ENCODE results near the gene SLC1A2. TPM values are rescaled to one million over a fixed set of nuclear protein-coding genes. Genes with fewer than 3 reads are reported as not detected.

The SLC1A2 gene
- total RNA-seq, 1 experiment from 2014 or later, result 0.11 TPM

DNA sequence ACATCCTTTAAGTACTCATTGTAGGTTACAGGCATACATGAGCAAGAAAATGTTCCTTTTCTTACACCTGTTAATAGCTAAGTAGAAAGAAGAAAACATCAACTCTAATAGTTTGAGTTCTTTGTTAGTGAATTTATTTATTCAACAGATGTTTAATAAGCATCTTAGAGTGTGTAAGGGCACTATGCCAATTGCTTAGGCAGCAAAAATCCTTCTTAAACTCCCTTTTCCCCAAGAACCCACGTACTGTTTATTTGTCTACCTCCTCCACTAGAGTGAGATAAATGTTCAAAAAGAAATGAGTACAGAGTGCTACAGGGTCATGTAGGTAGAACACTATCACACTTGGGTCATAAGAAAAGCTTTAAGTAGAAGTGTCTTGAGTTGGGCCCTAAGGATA lies 149.0 kb downstream of the SLC1A2 start:
- CTCF ChIA-PET, result no interaction called here
- DNase-seq (ENCODE audit: low spot score), result no peak
- POLR2A ChIA-PET (ENCODE audit: low non-redundant PET), result no interaction called here
- no peaks in the 10 kb centered on the region for H3K9me3 ChIP-seq (ENCODE audit: low read depth, low read length, poor library complexity, severe bottlenecking)
- TF ChIP-seq CTCF (conservative IDR thresholded peaks at IDR 0.05; ENCODE audit: low read depth, low read length) (no peak), EZH2 (IDR thresholded peaks at IDR 0.05; ENCODE audit: borderline replicate concordance, low read depth, low read length, poor library complexity, severe bottlenecking) (no peak)
- no peak overlapping the region for H3K4me3 ChIP-seq (ENCODE audit: low read depth, low read length, poor library complexity, severe bottlenecking)
- H3K27me3 ChIP-seq (replicated peaks; ENCODE audit: insufficient read depth, low read depth, low read length, poor library complexity), result peaks cover 41% of the 10 kb centered on the region
- peaks cover 6% of the 10 kb centered on the region for H3K4me1 ChIP-seq (ENCODE audit: insufficient read depth, low read length, poor library complexity, severe bottlenecking)
- intact Hi-C loops (cut with micrococcal nuclease; ENCODE audit: unreplicated experiment), result no loop called here
- H3K36me3 ChIP-seq (ENCODE audit: insufficient read depth, low read length, poor library complexity, severe bottlenecking), result no peaks in the 10 kb centered on the region
- no TSS peak for BruUV-seq (replicated peaks)
- no peak overlapping the region for H3K27ac ChIP-seq (ENCODE audit: low read depth, low read length, poor library complexity, severe bottlenecking)

GRCh38 chr11:35267504-35267903 lies 151.9 kb downstream of the SLC1A2 start:
- TF ChIP-seq CTCF (conservative IDR thresholded peaks at IDR 0.05; ENCODE audit: low read depth, low read length) (no peak), EZH2 (IDR thresholded peaks at IDR 0.05; ENCODE audit: borderline replicate concordance, low read depth, low read length, poor library complexity, severe bottlenecking) (no peak)
- no TSS peak for BruUV-seq (replicated peaks)
- H3K36me3 ChIP-seq (ENCODE audit: insufficient read depth, low read length, poor library complexity, severe bottlenecking), result no peaks in the 10 kb centered on the region
- no peak for DNase-seq (ENCODE audit: low spot score)
- peaks cover 39% of the 10 kb centered on the region for H3K27me3 ChIP-seq (replicated peaks; ENCODE audit: insufficient read depth, low read depth, low read length, poor library complexity)
- ChIA-PET CTCF (interaction anchor here (0.6 kb wide), 1 partner anchor 477 kb away, joined by 6 read pairs; no protein-coding TSS in a partner anchor), POLR2A (ENCODE audit: low non-redundant PET) (no interaction called here)
- no peak overlapping the region for H3K27ac ChIP-seq (ENCODE audit: low read depth, low read length, poor library complexity, severe bottlenecking)
- intact Hi-C loops (cut with micrococcal nuclease; ENCODE audit: unreplicated experiment), result no loop called here
- no peaks in the 10 kb centered on the region for H3K9me3 ChIP-seq (ENCODE audit: low read depth, low read length, poor library complexity, severe bottlenecking)
- no peaks in the 10 kb centered on the region for H3K4me1 ChIP-seq (ENCODE audit: insufficient read depth, low read length, poor library complexity, severe bottlenecking)
- no peak overlapping the region for H3K4me3 ChIP-seq (ENCODE audit: low read depth, low read length, poor library complexity, severe bottlenecking)

- ChIA-PET CTCF (no interaction called here), POLR2A (ENCODE audit: low non-redundant PET) (no interaction called here)
- H3K4me1 ChIP-seq (ENCODE audit: insufficient read depth, low read length, poor library complexity, severe bottlenecking), result no peaks in the 10 kb centered on the region
- peaks cover 55% of the 10 kb centered on the region for H3K27me3 ChIP-seq (replicated peaks; ENCODE audit: insufficient read depth, low read depth, low read length, poor library complexity)
- BruUV-seq (replicated peaks), result no TSS peak
- no peak for DNase-seq (ENCODE audit: low spot score)
- no peaks in the 10 kb centered on the region for H3K9me3 ChIP-seq (ENCODE audit: low read depth, low read length, poor library complexity, severe bottlenecking)
- intact Hi-C loops (cut with micrococcal nuclease; ENCODE audit: unreplicated experiment), result no loop called here
- H3K27ac ChIP-seq (ENCODE audit: low read depth, low read length, poor library complexity, severe bottlenecking), result no peak overlapping the region
- no peaks in the 10 kb centered on the region for H3K36me3 ChIP-seq (ENCODE audit: insufficient read depth, low read length, poor library complexity, severe bottlenecking)
- H3K4me3 ChIP-seq (ENCODE audit: low read depth, low read length, poor library complexity, severe bottlenecking), result no peak overlapping the region
- TF ChIP-seq EZH2 (IDR thresholded peaks at IDR 0.05; ENCODE audit: borderline replicate concordance, low read depth, low read length, poor library complexity, severe bottlenecking) (no peak), CTCF (conservative IDR thresholded peaks at IDR 0.05; ENCODE audit: low read depth, low read length) (no peak)
Measured at GRCh38 chr11:35265755-35266454, 153.5 kb downstream of the SLC1A2 start.
